ENCODE data around the gene FDCSP.
"Not testable (repeated sequence)": the region's sequence is repeated elsewhere in the genome, so short reads cannot be mapped to it uniquely, and the experiment has no call there.

Gene FDCSP

DNA sequence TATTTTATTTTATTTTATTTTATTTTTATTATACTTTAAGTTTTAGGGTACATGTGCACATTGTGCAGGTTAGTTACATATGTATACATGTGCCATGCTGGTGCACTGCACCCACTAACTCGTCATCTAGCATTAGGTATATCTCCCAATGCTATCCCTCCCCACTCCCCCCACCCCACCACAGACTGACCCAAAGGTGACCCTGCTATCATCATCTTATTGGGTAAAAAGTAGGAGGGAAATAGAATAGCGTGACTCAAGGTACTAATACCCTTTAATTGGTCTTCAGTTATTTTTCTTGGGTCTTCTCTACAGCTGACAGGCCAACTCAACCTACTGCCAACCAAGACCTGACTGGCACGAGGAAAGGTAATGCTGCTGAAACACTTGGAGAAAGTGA lies 16.4 kb downstream of the FDCSP start, which contains the start of gene CSN3:
Gene CSN3 (plus strand): TSS at position 301 of the 400 bp plus-strand sequence. CDS start 2,223 bp downstream, outside the sequence.
- not testable (repeated sequence) for H3K9me3 ChIP-seq (ENCODE audit: control insufficient read depth, low read length); H3K9ac ChIP-seq (ENCODE audit: low read length); H3K4me1 ChIP-seq (ENCODE audit: control insufficient read depth, insufficient read depth, low read length); H3K36me3 ChIP-seq (ENCODE audit: control insufficient read depth, insufficient read depth, low read length); H3K27me3 ChIP-seq (ENCODE audit: control insufficient read depth, insufficient read depth, low read length); H3K4me3 ChIP-seq (ENCODE audit: low read length)

DNA sequence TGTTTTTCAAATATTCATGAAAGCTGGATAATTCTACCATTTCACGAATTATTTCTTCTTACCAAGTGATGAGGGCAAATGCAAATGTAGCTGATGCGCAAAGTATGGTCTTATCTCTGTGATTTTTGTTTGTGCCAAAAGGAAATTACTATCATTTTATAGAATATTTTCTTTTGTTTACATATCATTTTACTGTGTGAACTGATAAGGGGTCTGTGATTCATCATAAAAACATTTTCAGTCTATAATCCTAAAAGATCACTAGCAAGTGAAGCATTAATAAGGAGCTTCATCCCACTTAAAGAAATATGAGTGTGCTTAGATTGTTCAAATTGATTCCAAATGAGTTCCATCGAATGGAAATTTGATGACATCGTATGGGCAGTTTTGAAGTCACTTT lies 17.2 kb downstream of the FDCSP start:
- H3K36me3 ChIP-seq (ENCODE audit: control insufficient read depth, insufficient read depth, low read length), result no peaks in the 10 kb centered on the region
- no peaks in the 10 kb centered on the region for H3K4me1 ChIP-seq (ENCODE audit: control insufficient read depth, insufficient read depth, low read length)
- no peak overlapping the region for H3K9ac ChIP-seq (ENCODE audit: low read length)
- no peaks in the 10 kb centered on the region for H3K27me3 ChIP-seq (ENCODE audit: control insufficient read depth, insufficient read depth, low read length)
- no peaks in the 10 kb centered on the region for H3K9me3 ChIP-seq (ENCODE audit: control insufficient read depth, low read length)
- H3K4me3 ChIP-seq (ENCODE audit: low read length), result no peak overlapping the region

GRCh38 chr4:70251250-70251944 lies 25.5 kb downstream of the FDCSP start:
- Histone ChIP-seq H3K27me3 (ENCODE audit: control insufficient read depth, insufficient read depth, low read length) (no peaks in the 10 kb centered on the region), H3K36me3 (ENCODE audit: control insufficient read depth, insufficient read depth, low read length) (no peaks in the 10 kb centered on the region), H3K9me3 (ENCODE audit: control insufficient read depth, low read length) (no peaks in the 10 kb centered on the region), H3K9ac (ENCODE audit: low read length) (no peak overlapping the region), H3K4me3 (ENCODE audit: low read length) (no peak overlapping the region), H3K4me1 (ENCODE audit: control insufficient read depth, insufficient read depth, low read length) (no peaks in the 10 kb centered on the region)

- no peaks in the 10 kb centered on the region for H3K36me3 ChIP-seq (ENCODE audit: control insufficient read depth, insufficient read depth, low read length)
- H3K4me1 ChIP-seq (ENCODE audit: control insufficient read depth, insufficient read depth, low read length), result no peaks in the 10 kb centered on the region
- no peak overlapping the region for H3K4me3 ChIP-seq (ENCODE audit: low read length)
- H3K27me3 ChIP-seq (ENCODE audit: control insufficient read depth, insufficient read depth, low read length), result no peaks in the 10 kb centered on the region
- H3K9ac ChIP-seq (ENCODE audit: low read length), result no peak overlapping the region
- no peaks in the 10 kb centered on the region for H3K9me3 ChIP-seq (ENCODE audit: control insufficient read depth, low read length)
Measured at GRCh38 chr4:70251945-70252277, 26.0 kb downstream of the FDCSP start.

DNA sequence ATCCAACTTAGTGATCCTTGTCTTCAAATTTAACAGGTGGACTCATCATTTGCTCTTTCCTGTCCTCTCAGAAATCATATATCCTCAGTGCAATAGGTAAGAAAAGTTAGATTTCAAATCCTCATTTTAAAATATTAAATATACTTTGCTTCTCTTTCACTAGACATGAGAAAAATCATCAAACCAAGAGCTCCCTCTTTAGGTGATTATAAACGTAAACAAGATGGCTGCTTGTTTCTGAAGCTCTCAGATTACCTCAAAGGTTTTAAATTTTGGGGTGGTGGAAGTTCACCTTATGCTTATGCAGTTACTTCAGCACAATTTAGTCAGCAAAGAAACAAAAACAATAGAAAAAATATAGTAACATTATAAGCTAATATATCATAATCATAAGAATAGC lies 43.8 kb downstream of the FDCSP start:
- Histone ChIP-seq H3K9ac (ENCODE audit: low read length) (no peak overlapping the region), H3K9me3 (ENCODE audit: control insufficient read depth, low read length) (no peaks in the 10 kb centered on the region), H3K4me3 (ENCODE audit: low read length) (no peak overlapping the region), H3K4me1 (ENCODE audit: control insufficient read depth, insufficient read depth, low read length) (no peaks in the 10 kb centered on the region), H3K27me3 (ENCODE audit: control insufficient read depth, insufficient read depth, low read length) (no peaks in the 10 kb centered on the region), H3K36me3 (ENCODE audit: control insufficient read depth, insufficient read depth, low read length) (no peaks in the 10 kb centered on the region)

GRCh38 chr4:70277121-70277520 lies 51.2 kb downstream of the FDCSP start:
- no peak overlapping the region for H3K9ac ChIP-seq (ENCODE audit: low read length)
- H3K9me3 ChIP-seq (ENCODE audit: control insufficient read depth, low read length), result no peaks in the 10 kb centered on the region
- no peaks in the 10 kb centered on the region for H3K36me3 ChIP-seq (ENCODE audit: control insufficient read depth, insufficient read depth, low read length)
- no peaks in the 10 kb centered on the region for H3K4me1 ChIP-seq (ENCODE audit: control insufficient read depth, insufficient read depth, low read length)
- H3K4me3 ChIP-seq (ENCODE audit: low read length), result no peak overlapping the region
- H3K27me3 ChIP-seq (ENCODE audit: control insufficient read depth, insufficient read depth, low read length), result no peaks in the 10 kb centered on the region

- no peaks in the 10 kb centered on the region for H3K4me1 ChIP-seq (ENCODE audit: control insufficient read depth, insufficient read depth, low read length)
- no peaks in the 10 kb centered on the region for H3K9me3 ChIP-seq (ENCODE audit: control insufficient read depth, low read length)
- H3K4me3 ChIP-seq (ENCODE audit: low read length), result no peak overlapping the region
- H3K36me3 ChIP-seq (ENCODE audit: control insufficient read depth, insufficient read depth, low read length), result no peaks in the 10 kb centered on the region
- H3K27me3 ChIP-seq (ENCODE audit: control insufficient read depth, insufficient read depth, low read length), result no peaks in the 10 kb centered on the region
- H3K9ac ChIP-seq (ENCODE audit: low read length), result no peak overlapping the region
Measured at GRCh38 chr4:70280567-70280966, 54.6 kb downstream of the FDCSP start.

Measured in mucosa of stomach (tissue), 1 donor.